ENCODE measurements around the gene IL1F10. TPM values are rescaled to one million over a fixed set of nuclear protein-coding genes. Genes with fewer than 3 reads are reported as not detected.
"Not testable (repeated sequence)": the region's sequence is repeated elsewhere in the genome, so short reads cannot be mapped to it uniquely, and the experiment has no call there.

The IL1F10 gene
- total RNA-seq, 2 experiments from 2014 or later, result not detected

GRCh38 chr2:113092864-113093612 is 25.3 kb downstream of the IL1F10 start:
- Histone ChIP-seq H4K20me1 (ENCODE audit: insufficient read depth, low read length) (no peaks in the 10 kb centered on the region), H2AFZ (ENCODE audit: low read length) (no peak overlapping the region), H3K4me2 (ENCODE audit: low read length) (no peak overlapping the region), H3K79me2 (ENCODE audit: insufficient read depth, low read depth, low read length) (no peaks in the 10 kb centered on the region), H3K27ac (ENCODE audit: low read depth, low read length, poor library complexity, severe bottlenecking) (no peak overlapping the region), H3K4me3 (ENCODE audit: low read depth, low read length, poor library complexity, severe bottlenecking) (no peak overlapping the region), H3K9me3 (ENCODE audit: low read length) (no peaks in the 10 kb centered on the region), H3K4me1 (ENCODE audit: insufficient read depth, low read length, poor library complexity, severe bottlenecking) (no peaks in the 10 kb centered on the region), H3K9me2 (ENCODE audit: insufficient read depth, low read length) (no peaks in the 10 kb centered on the region), H3K36me3 (ENCODE audit: insufficient read depth, low read length) (no peaks in the 10 kb centered on the region)
- no TSS peak for BruUV-seq (replicated peaks)
- intact Hi-C loops (cut with micrococcal nuclease; ENCODE audit: unreplicated experiment), result no loop called here
- ChIA-PET POLR2A (interaction anchor here (0.8 kb wide), 1 partner anchor 10 kb away, joined by 3 read pairs; no protein-coding TSS in a partner anchor), CTCF (ENCODE audit: unreplicated experiment) (no interaction called here)
- TF ChIP-seq CTCF (conservative IDR thresholded peaks at IDR 0.05; ENCODE audit: low read length) (no peak), EZH2phosphoT487 (IDR thresholded peaks at IDR 0.05; ENCODE audit: borderline replicate concordance, low read depth, low read length) (no peak)
- no peak for DNase-seq (ENCODE audit: low spot score)

DNA sequence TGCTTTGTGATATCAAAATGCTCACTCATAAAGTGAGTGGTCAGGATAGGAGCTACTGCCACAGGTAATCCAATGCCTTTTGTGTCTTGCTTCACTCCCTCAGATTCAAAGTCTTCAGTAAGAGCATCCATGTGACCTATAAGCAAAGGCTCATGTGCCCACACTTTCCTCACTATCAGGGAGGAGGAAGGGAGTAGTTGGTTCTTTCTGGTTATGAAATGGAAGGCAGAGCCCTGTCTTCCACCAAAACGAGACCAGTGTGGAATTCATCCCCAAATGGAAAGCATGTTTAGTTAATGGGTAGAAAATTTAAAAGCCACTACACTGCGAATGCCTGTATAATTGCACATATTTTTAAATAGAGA is 25.8 kb downstream of the IL1F10 start:
- Histone ChIP-seq H4K20me1 (ENCODE audit: insufficient read depth, low read length) (no peaks in the 10 kb centered on the region), H3K9me2 (ENCODE audit: insufficient read depth, low read length) (no peaks in the 10 kb centered on the region), H3K4me1 (ENCODE audit: insufficient read depth, low read length, poor library complexity, severe bottlenecking) (no peaks in the 10 kb centered on the region), H3K4me2 (ENCODE audit: low read length) (no peak overlapping the region), H3K4me3 (ENCODE audit: low read depth, low read length, poor library complexity, severe bottlenecking) (no peak overlapping the region), H3K79me2 (ENCODE audit: insufficient read depth, low read depth, low read length) (no peaks in the 10 kb centered on the region), H3K36me3 (ENCODE audit: insufficient read depth, low read length) (no peaks in the 10 kb centered on the region), H2AFZ (ENCODE audit: low read length) (no peak overlapping the region), H3K27ac (ENCODE audit: low read depth, low read length, poor library complexity, severe bottlenecking) (no peak overlapping the region), H3K9me3 (ENCODE audit: low read length) (no peaks in the 10 kb centered on the region)
- ChIA-PET CTCF (ENCODE audit: unreplicated experiment) (no interaction called here), POLR2A (interaction anchor here (0.8 kb wide), 1 partner anchor 11 kb away, joined by 3 read pairs; no protein-coding TSS in a partner anchor)
- no peak for DNase-seq (ENCODE audit: low spot score)
- TF ChIP-seq EZH2phosphoT487 (IDR thresholded peaks at IDR 0.05; ENCODE audit: borderline replicate concordance, low read depth, low read length), result no peak
- TF ChIP-seq CTCF (conservative IDR thresholded peaks at IDR 0.05; ENCODE audit: low read length), result no peak
- no TSS peak for BruUV-seq (replicated peaks)
- intact Hi-C loops (cut with micrococcal nuclease; ENCODE audit: unreplicated experiment), result no loop called here

DNA sequence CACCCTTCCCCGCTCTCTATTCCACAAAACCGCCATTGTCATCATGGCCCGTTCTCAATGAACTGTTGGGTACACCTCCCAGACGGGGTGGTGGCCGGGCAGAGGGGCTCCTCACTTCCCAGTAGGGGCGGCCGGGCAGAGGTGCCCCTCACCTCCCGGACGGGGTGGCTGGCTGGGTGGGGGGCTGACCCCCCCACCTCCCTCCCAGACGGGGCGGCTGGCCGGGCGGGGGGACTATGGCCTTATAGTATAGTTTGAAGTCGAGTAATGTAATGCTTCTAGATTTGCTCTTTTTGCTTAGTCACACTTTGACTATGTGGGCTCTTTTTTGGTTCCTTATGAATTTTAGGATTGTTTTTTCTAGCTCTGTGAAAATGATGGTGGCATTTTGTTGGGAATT is 28.5 kb downstream of the IL1F10 start:
- H3K27ac ChIP-seq (ENCODE audit: low read depth, low read length, poor library complexity, severe bottlenecking); H2AFZ ChIP-seq (ENCODE audit: low read length); H3K9me3 ChIP-seq (ENCODE audit: low read length); H3K4me2 ChIP-seq (ENCODE audit: low read length); H4K20me1 ChIP-seq (ENCODE audit: insufficient read depth, low read length); H3K4me1 ChIP-seq (ENCODE audit: insufficient read depth, low read length, poor library complexity, severe bottlenecking); BruUV-seq (replicated peaks); H3K4me3 ChIP-seq (ENCODE audit: low read depth, low read length, poor library complexity, severe bottlenecking); intact Hi-C loops (cut with micrococcal nuclease; ENCODE audit: unreplicated experiment); H3K9me2 ChIP-seq (ENCODE audit: insufficient read depth, low read length); POLR2A ChIA-PET; H3K79me2 ChIP-seq (ENCODE audit: insufficient read depth, low read depth, low read length); DNase-seq (ENCODE audit: low spot score); H3K36me3 ChIP-seq (ENCODE audit: insufficient read depth, low read length); CTCF ChIA-PET (ENCODE audit: unreplicated experiment): not testable (repeated sequence)

- H2AFZ ChIP-seq (ENCODE audit: low read length); CTCF ChIA-PET (ENCODE audit: unreplicated experiment); H3K27ac ChIP-seq (ENCODE audit: low read depth, low read length, poor library complexity, severe bottlenecking); H4K20me1 ChIP-seq (ENCODE audit: insufficient read depth, low read length); BruUV-seq (replicated peaks); DNase-seq (ENCODE audit: low spot score); intact Hi-C loops (cut with micrococcal nuclease; ENCODE audit: unreplicated experiment); H3K9me3 ChIP-seq (ENCODE audit: low read length); H3K4me3 ChIP-seq (ENCODE audit: low read depth, low read length, poor library complexity, severe bottlenecking); H3K79me2 ChIP-seq (ENCODE audit: insufficient read depth, low read depth, low read length); H3K4me2 ChIP-seq (ENCODE audit: low read length); H3K9me2 ChIP-seq (ENCODE audit: insufficient read depth, low read length); H3K36me3 ChIP-seq (ENCODE audit: insufficient read depth, low read length); H3K4me1 ChIP-seq (ENCODE audit: insufficient read depth, low read length, poor library complexity, severe bottlenecking): not testable (repeated sequence)
- POLR2A ChIA-PET, result interaction anchor here (1.2 kb wide), 1 partner anchor 17 kb away, joined by 3 read pairs; no protein-coding TSS in a partner anchor
These were observed 29.3 kb downstream of the IL1F10 start for GRCh38 chr2:113096842-113097618.
